Measurements from ENCODE around the gene CDK18.

- TF ChIP-seq POLR2A (IDR thresholded peaks at IDR 0.05; ENCODE audit: low read depth), result no peak
- TF ChIP-seq CTCF (IDR thresholded peaks at IDR 0.05), result no peak
Measured at GRCh38 chr1:205582046-205582445, 77.6 kb downstream of the CDK18 start.
